Activated naive CD4-positive, alpha-beta T cell treated with anti-CD3 and anti-CD28 coated beads, Interleukin-2, amount 10 ng/mL, durations not matched to agents 7 days and 5 days (primary cell): Measurements from ENCODE around the gene TRA2B.

Experiments
- CTCF ChIA-PET: fragments of 350-600 bp; sonication (Branson Sonifier 250); formaldehyde crosslinking; loops from one replicate; lab custom pipeline; 2021; ENCODE audit warnings: antibody characterized with exemption; lab: Charles Lee
- DNase-seq: peaks from one replicate; pipeline ENCODE4 v3.0.0-alpha.2; 2020
- H3K27ac Mint-ChIP-seq: one replicate; pipeline ENCODE4 v1.8.0; 2021; ENCODE audit warnings: mild to moderate bottlenecking, moderate library complexity, mixed read lengths
- H3K27me3 Mint-ChIP-seq: one replicate; pipeline ENCODE4 v1.8.0; 2021; ENCODE audit warnings: mild to moderate bottlenecking, mixed read lengths
- H3K36me3 Mint-ChIP-seq: one replicate; pipeline ENCODE4 v1.8.0; 2021; ENCODE audit warnings: mixed read lengths
- H3K4me1 Mint-ChIP-seq: one replicate; pipeline ENCODE4 v1.8.0; 2021; ENCODE audit warnings: mixed read lengths
- H3K4me3 Mint-ChIP-seq: one replicate; pipeline ENCODE4 v1.8.0; 2021; ENCODE audit warnings: mild to moderate bottlenecking, moderate library complexity, mixed read lengths
- H3K9me3 Mint-ChIP-seq: one replicate; pipeline ENCODE4 v1.8.0; 2021; ENCODE audit warnings: mixed read lengths

The TRA2B gene

GRCh38 chr3:185966655-185967054 lies 28.8 kb upstream of the TRA2B start:
- CTCF ChIA-PET, result interaction anchor here (0.8 to 3.5 kb wide), 4 partner anchors 10 to 275 kb away, joined by 3 to 28 read pairs (median 4); no protein-coding TSS in a partner anchor
- no peak for DNase-seq
- Mint-ChIP-seq H3K27ac (no peak overlapping the region), H3K36me3 (no peaks in the 10 kb centered on the region), H3K4me3 (no peak overlapping the region), H3K27me3 (no peaks in the 10 kb centered on the region), H3K9me3 (peaks cover 2% of the 10 kb centered on the region), H3K4me1 (no peaks in the 10 kb centered on the region)

- CTCF ChIA-PET, result interaction anchor here (1.7 kb wide), 1 partner anchor 12 kb away, joined by 4 read pairs; no protein-coding TSS in a partner anchor
- Mint-ChIP-seq H3K9me3 (peaks cover 2% of the 10 kb centered on the region), H3K4me3 (no peak overlapping the region), H3K27me3 (no peaks in the 10 kb centered on the region), H3K4me1 (no peaks in the 10 kb centered on the region), H3K36me3 (no peaks in the 10 kb centered on the region), H3K27ac (no peak overlapping the region)
- no peak for DNase-seq
Observed at GRCh38 chr3:185965496-185965895, 27.7 kb upstream of the TRA2B start.

GRCh38 chr3:185961675-185962232 lies 23.9 kb upstream of the TRA2B start:
- DNase-seq, result no peak
- Mint-ChIP-seq H3K27me3 (peaks cover 5% of the 10 kb centered on the region), H3K36me3 (no peaks in the 10 kb centered on the region), H3K4me3 (no peak overlapping the region), H3K27ac (no peak overlapping the region), H3K4me1 (peaks cover 2% of the 10 kb centered on the region), H3K9me3 (peaks cover 2% of the 10 kb centered on the region)
- CTCF ChIA-PET, result interaction anchor here (0.7 to 2.0 kb wide), 3 partner anchors 15 to 18 kb away, joined by 4 to 14 read pairs (median 4); no protein-coding TSS in a partner anchor

- no peak for DNase-seq
- peaks cover 2% of the 10 kb centered on the region for H3K9me3 Mint-ChIP-seq
- no peak overlapping the region for H3K4me3 Mint-ChIP-seq
- H3K36me3 Mint-ChIP-seq, result no peaks in the 10 kb centered on the region
- peaks cover 2% of the 10 kb centered on the region for H3K4me1 Mint-ChIP-seq
- CTCF ChIA-PET, result interaction anchor here (0.7 to 7.8 kb wide), 2 partner anchors 17 to 553 kb away, joined by 3 to 80 read pairs; no protein-coding TSS in a partner anchor
- no peak overlapping the region for H3K27ac Mint-ChIP-seq
- peaks cover 5% of the 10 kb centered on the region for H3K27me3 Mint-ChIP-seq
Observed at GRCh38 chr3:185960522-185961288, 22.9 kb upstream of the TRA2B start.

GRCh38 chr3:185959609-185960521 lies 22.1 kb upstream of the TRA2B start:
- Mint-ChIP-seq H3K36me3 (no peaks in the 10 kb centered on the region), H3K9me3 (no peaks in the 10 kb centered on the region), H3K4me3 (peak overlapping the region; percentile 1), H3K4me1 (peaks cover 2% of the 10 kb centered on the region), H3K27ac (no peak overlapping the region), H3K27me3 (peaks cover 8% of the 10 kb centered on the region)
- no peak for DNase-seq
- CTCF ChIA-PET, result interaction anchor here (0.7 to 7.8 kb wide), 2 partner anchors 16 to 553 kb away, joined by 3 to 80 read pairs; no protein-coding TSS in a partner anchor

- H3K9me3 Mint-ChIP-seq, result no peaks in the 10 kb centered on the region
- no peak overlapping the region for H3K27ac Mint-ChIP-seq
- H3K27me3 Mint-ChIP-seq, result peaks cover 8% of the 10 kb centered on the region
- H3K36me3 Mint-ChIP-seq, result no peaks in the 10 kb centered on the region
- H3K4me3 Mint-ChIP-seq, result no peak overlapping the region
- CTCF ChIA-PET, result interaction anchor here (1.3 to 7.8 kb wide), 2 partner anchors 15 to 19 kb away, joined by 4 to 80 read pairs; no protein-coding TSS in a partner anchor
- DNase-seq, result no peak
- peaks cover 2% of the 10 kb centered on the region for H3K4me1 Mint-ChIP-seq
Observed at GRCh38 chr3:185958626-185959025, 20.8 kb upstream of the TRA2B start.

- Mint-ChIP-seq H3K9me3 (no peaks in the 10 kb centered on the region), H3K4me3 (no peak overlapping the region), H3K27ac (no peak overlapping the region), H3K27me3 (peaks cover 24% of the 10 kb centered on the region), H3K36me3 (no peaks in the 10 kb centered on the region), H3K4me1 (peaks cover 2% of the 10 kb centered on the region)
- CTCF ChIA-PET, result interaction anchor here (7.8 kb wide), 1 partner anchor 12 kb away, joined by 80 read pairs; no protein-coding TSS in a partner anchor
- DNase-seq, result no peak
Observed at GRCh38 chr3:185956244-185956643, 18.4 kb upstream of the TRA2B start.

- H3K4me1 Mint-ChIP-seq, result peaks cover 2% of the 10 kb centered on the region
- no peaks in the 10 kb centered on the region for H3K9me3 Mint-ChIP-seq
- H3K36me3 Mint-ChIP-seq, result no peaks in the 10 kb centered on the region
- H3K4me3 Mint-ChIP-seq, result no peak overlapping the region
- H3K27ac Mint-ChIP-seq, result no peak overlapping the region
- no peak for DNase-seq
- CTCF ChIA-PET, result interaction anchor here (7.8 kb wide), 1 partner anchor 10 kb away, joined by 80 read pairs; no protein-coding TSS in a partner anchor
- peaks cover 30% of the 10 kb centered on the region for H3K27me3 Mint-ChIP-seq
Observed at GRCh38 chr3:185954366-185954723, 16.5 kb upstream of the TRA2B start.

GRCh38 chr3:185950728-185951127 lies 12.9 kb upstream of the TRA2B start:
- CTCF ChIA-PET, result interaction anchor here (0.6 kb wide), 1 partner anchor 428 kb away, joined by 3 read pairs; no protein-coding TSS in a partner anchor
- Mint-ChIP-seq H3K9me3 (no peaks in the 10 kb centered on the region), H3K36me3 (no peaks in the 10 kb centered on the region), H3K4me3 (no peak overlapping the region), H3K27ac (no peak overlapping the region), H3K4me1 (no peaks in the 10 kb centered on the region), H3K27me3 (peaks cover 42% of the 10 kb centered on the region)
- no peak for DNase-seq

GRCh38 chr3:185949515-185949914 lies 11.7 kb upstream of the TRA2B start:
- H3K4me3 Mint-ChIP-seq, result no peak overlapping the region
- no peaks in the 10 kb centered on the region for H3K9me3 Mint-ChIP-seq
- H3K36me3 Mint-ChIP-seq, result no peaks in the 10 kb centered on the region
- no peaks in the 10 kb centered on the region for H3K4me1 Mint-ChIP-seq
- DNase-seq, result no peak
- H3K27ac Mint-ChIP-seq, result no peak overlapping the region
- H3K27me3 Mint-ChIP-seq, result peaks cover 38% of the 10 kb centered on the region
- CTCF ChIA-PET, result no interaction called here

GRCh38 chr3:185948292-185948691 lies 10.5 kb upstream of the TRA2B start:
- Mint-ChIP-seq H3K9me3 (no peaks in the 10 kb centered on the region), H3K4me1 (peaks cover 6% of the 10 kb centered on the region), H3K36me3 (no peaks in the 10 kb centered on the region), H3K27me3 (peaks cover 38% of the 10 kb centered on the region), H3K27ac (no peak overlapping the region), H3K4me3 (no peak overlapping the region)
- CTCF ChIA-PET, result no interaction called here
- DNase-seq, result no peak

- peaks cover 20% of the 10 kb centered on the region for H3K27me3 Mint-ChIP-seq
- H3K36me3 Mint-ChIP-seq, result peaks cover 4% of the 10 kb centered on the region
- no peak overlapping the region for H3K27ac Mint-ChIP-seq
- no peak overlapping the region for H3K4me3 Mint-ChIP-seq
- peaks cover 1% of the 10 kb centered on the region for H3K9me3 Mint-ChIP-seq
- CTCF ChIA-PET, result interaction anchor here (0.6 to 4.1 kb wide), 45 partner anchors 9 to 882 kb away, joined by 3 to 80 read pairs (median 5); partner anchors contain the start of genes DNAJB11 and TBCCD1
- no peak for DNase-seq
- peaks cover 20% of the 10 kb centered on the region for H3K4me1 Mint-ChIP-seq
Observed at GRCh38 chr3:185943760-185944106, 5.9 kb upstream of the TRA2B start.

- Mint-ChIP-seq H3K27me3 (peaks cover 18% of the 10 kb centered on the region), H3K4me1 (peaks cover 23% of the 10 kb centered on the region), H3K4me3 (peak overlapping the region; percentile 6), H3K27ac (peak overlapping the region; percentile 38), H3K9me3 (peaks cover 3% of the 10 kb centered on the region), H3K36me3 (peaks cover 6% of the 10 kb centered on the region)
- peak; percentile 92 for DNase-seq
- CTCF ChIA-PET, result interaction anchor here (0.7 to 4.1 kb wide), 46 partner anchors 9 to 822 kb away, joined by 3 to 80 read pairs (median 4); partner anchors contain the start of genes DNAJB11 and TBCCD1
Observed at GRCh38 chr3:185942907-185943759, 5.3 kb upstream of the TRA2B start.
